K562 (cell line): ENCODE data around the gene SLC5A6. TPM values are rescaled to one million over a fixed set of nuclear protein-coding genes. Genes with fewer than 3 reads are reported as not detected.
A peak's percentile ranks its signal among the peaks of the same experiment; 100 is the strongest.

ENCODE experiments used
- ELF4 ChIP-seq: fragments of 450-650 bp; formaldehyde crosslinking; IDR thresholded peaks from 2 replicates; pipeline ENCODE4 v1.4.0; 2022; ENCODE audit warnings: missing genetic modification characterization
- EP400 ChIP-seq: fragments of 450-650 bp; IDR thresholded peaks from 2 replicates; pipeline ENCODE4 v1.6.1; 2017; ENCODE audit warnings: antibody characterized with exemption, mild to moderate bottlenecking, moderate library complexity
- FUS ChIP-seq: fragments of 200-400 bp; formaldehyde crosslinking; optimal IDR thresholded peaks from 2 replicates; pipeline ENCODE3; 2017; ENCODE audit warnings: low read depth, low read length
- HCFC1 ChIP-seq: IDR thresholded peaks from 2 replicates; pipeline ENCODE4 v1.6.1; 2012; ENCODE audit warnings: low read depth, low read length, improper control_type of control experiment
- MTA2 ChIP-seq: fragments of 450-650 bp; IDR thresholded peaks from 2 replicates; pipeline ENCODE4 v1.6.1; 2016; ENCODE audit warnings: low read depth
- NFRKB ChIP-seq: fragments of 450-650 bp; IDR thresholded peaks from 2 replicates; pipeline ENCODE4 v1.6.1; 2016; ENCODE audit warnings: low read depth
- NR1H2 ChIP-seq: sonication (generic); formaldehyde crosslinking; IDR thresholded peaks from 2 replicates; pipeline ENCODE4 v1.4.0; 2020; ENCODE audit warnings: mild to moderate bottlenecking, missing genetic modification reagents
- PTBP1 ChIP-seq: fragments of 200-400 bp; formaldehyde crosslinking; IDR thresholded peaks from 2 replicates; pipeline ENCODE4 v1.6.1; 2017; ENCODE audit warnings: low read depth, low read length
- TEAD1 ChIP-seq, 2 experiments: fragments of 450-650 bp in 1 of 2; sonication (generic) in 1 of 2; formaldehyde crosslinking; IDR thresholded peaks; 2 replicates each; pipeline versions ENCODE4 v1.4.0 to v1.8.0; 2020 to 2022; ENCODE audit warnings: mild to moderate bottlenecking in 2 of 2, missing genetic modification reagents in 1 of 2
- VEZF1 ChIP-seq: fragments of 200-800 bp; sonication (Bioruptor generic); IDR thresholded peaks from 2 replicates; pipeline ENCODE4 v1.6.1; 2017; ENCODE audit warnings: missing genetic modification characterization, missing compliant biosample characterization
- YBX1 ChIP-seq: fragments of 450-650 bp; IDR thresholded peaks from 2 replicates; pipeline ENCODE4 v1.7.1; 2016; ENCODE audit warnings: mild to moderate bottlenecking
- polyA plus RNA-seq, 8 experiments: library from polyadenylated mRNA; depleted of rRNA in 4 of 8; stranded (reverse) in 5 of 8; unstranded in 3 of 8; fragments of >200 nt; fragmentation: Nextera tagmentation in 2 of 8; fragmentation: Illumina TruSeq in 1 of 8; extraction: Ambion mirVana in 2 of 8; extraction: Trizol in 1 of 8; gene quantifications; 2 replicates each; pipeline versions ENCODE4 v1.2.1 to v1.2.3, GENCODE V29; 2011 to 2014; ENCODE audit warnings: inconsistent platforms in 1 of 8, missing spikeins in 1 of 8
- total RNA-seq, 7 experiments: library from RNA; depleted of rRNA in 6 of 7; stranded (reverse); fragments of >200 nt in 6 of 7; fragmentation: Illumina TruSeq in 2 of 7; extraction: Trizol in 2 of 7; gene quantifications; 2 replicates each; pipeline versions ENCODE4 v1.2.1 to v1.2.3, GENCODE V29; 2011 to 2021; ENCODE audit warnings: low replicate concordance in 1 of 7
- TF ChIP-seq, protein P1 (sequence below): fragments of 250-450 bp; sonication (Bioruptor Pico); IDR thresholded peaks from 2 replicates; pipeline ENCODE4 v1.8.0; 2021; ENCODE audit warnings: moderate library complexity, mild to moderate bottlenecking, inconsistent platforms
- TF ChIP-seq, protein P2 (sequence below), 2 experiments: IDR thresholded peaks; 2 replicates each; pipeline ENCODE4 v1.6.1; 2012; ENCODE audit warnings: improper control_type of control experiment in 2 of 2, low read depth in 2 of 2, low read length in 2 of 2, borderline replicate concordance in 1 of 2

The SLC5A6 gene
- total and polyA plus RNA-seq, 9 of the 15 experiments (the other 6 are each of a cell fraction or from before 2014, with no cell fraction given): 32.6 to 137 (median 107) TPM

DNA sequence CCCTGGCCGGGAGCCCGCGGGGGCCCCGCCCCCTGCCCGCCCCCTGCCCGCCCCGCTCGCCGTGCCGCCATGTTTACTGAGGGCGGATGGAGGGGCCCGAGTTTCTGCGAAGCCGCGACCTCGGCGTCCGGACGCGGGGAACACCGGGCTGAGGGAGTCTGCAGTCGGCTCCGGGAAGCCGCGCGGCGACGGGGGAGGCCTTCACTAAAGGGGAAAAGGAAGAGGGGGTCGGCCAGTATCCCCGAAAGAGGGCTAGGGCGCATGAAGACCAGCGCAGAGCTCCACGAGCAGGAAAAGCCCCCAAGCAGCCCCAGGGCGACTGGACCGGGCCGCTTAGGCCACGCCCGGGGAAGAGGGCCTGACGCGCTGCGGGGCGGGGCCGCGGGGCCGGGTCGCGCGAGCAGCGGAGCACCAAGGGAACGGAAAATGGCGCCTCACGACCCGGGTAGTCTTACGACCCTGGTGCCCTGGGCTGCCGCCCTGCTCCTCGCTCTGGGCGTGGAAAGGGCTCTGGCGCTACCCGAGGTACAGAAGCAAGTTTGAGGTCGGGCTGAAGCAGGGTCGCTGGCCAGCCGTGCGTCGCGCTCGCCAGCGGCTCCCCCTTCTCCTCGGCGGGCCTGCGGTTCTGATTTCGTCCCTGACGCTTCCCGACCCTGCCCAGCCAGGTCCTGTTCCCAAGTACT is at the start of gene SLC5A6, which contains the start of gene ATRAID (continued):
- TF ChIP-seq TEAD1 (CRISPR knock-in tag; IDR thresholded peaks at IDR 0.05): 0 out of 4 replicates have a peak, but pooled peaks of 1 of the 2 experiments have one; percentile 15
- peak; percentile 92; the same call in 1 of the 2 replicates for TF ChIP-seq NR1H2 (CRISPR knock-in tag)
- TF ChIP-seq YBX1: no peak
- TF ChIP-seq VEZF1 (CRISPR knock-in tag): peak; percentile 86
- TF ChIP-seq MTA2: no peak
- peak; percentile 87 for TF ChIP-seq NFRKB
- TF ChIP-seq HCFC1: peak; percentile 74
- TF ChIP-seq, protein P1, sequence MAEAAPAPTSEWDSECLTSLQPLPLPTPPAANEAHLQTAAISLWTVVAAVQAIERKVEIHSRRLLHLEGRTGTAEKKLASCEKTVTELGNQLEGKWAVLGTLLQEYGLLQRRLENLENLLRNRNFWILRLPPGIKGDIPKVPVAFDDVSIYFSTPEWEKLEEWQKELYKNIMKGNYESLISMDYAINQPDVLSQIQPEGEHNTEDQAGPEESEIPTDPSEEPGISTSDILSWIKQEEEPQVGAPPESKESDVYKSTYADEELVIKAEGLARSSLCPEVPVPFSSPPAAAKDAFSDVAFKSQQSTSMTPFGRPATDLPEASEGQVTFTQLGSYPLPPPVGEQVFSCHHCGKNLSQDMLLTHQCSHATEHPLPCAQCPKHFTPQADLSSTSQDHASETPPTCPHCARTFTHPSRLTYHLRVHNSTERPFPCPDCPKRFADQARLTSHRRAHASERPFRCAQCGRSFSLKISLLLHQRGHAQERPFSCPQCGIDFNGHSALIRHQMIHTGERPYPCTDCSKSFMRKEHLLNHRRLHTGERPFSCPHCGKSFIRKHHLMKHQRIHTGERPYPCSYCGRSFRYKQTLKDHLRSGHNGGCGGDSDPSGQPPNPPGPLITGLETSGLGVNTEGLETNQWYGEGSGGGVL: no peak
- peak; percentile 90 for TF ChIP-seq EP400
- no peak for TF ChIP-seq ELF4 (CRISPR knock-in tag)
- peak; percentile 56 for TF ChIP-seq FUS
- TF ChIP-seq, protein P2, sequence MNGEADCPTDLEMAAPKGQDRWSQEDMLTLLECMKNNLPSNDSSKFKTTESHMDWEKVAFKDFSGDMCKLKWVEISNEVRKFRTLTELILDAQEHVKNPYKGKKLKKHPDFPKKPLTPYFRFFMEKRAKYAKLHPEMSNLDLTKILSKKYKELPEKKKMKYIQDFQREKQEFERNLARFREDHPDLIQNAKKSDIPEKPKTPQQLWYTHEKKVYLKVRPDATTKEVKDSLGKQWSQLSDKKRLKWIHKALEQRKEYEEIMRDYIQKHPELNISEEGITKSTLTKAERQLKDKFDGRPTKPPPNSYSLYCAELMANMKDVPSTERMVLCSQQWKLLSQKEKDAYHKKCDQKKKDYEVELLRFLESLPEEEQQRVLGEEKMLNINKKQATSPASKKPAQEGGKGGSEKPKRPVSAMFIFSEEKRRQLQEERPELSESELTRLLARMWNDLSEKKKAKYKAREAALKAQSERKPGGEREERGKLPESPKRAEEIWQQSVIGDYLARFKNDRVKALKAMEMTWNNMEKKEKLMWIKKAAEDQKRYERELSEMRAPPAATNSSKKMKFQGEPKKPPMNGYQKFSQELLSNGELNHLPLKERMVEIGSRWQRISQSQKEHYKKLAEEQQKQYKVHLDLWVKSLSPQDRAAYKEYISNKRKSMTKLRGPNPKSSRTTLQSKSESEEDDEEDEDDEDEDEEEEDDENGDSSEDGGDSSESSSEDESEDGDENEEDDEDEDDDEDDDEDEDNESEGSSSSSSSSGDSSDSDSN (IDR thresholded peaks at IDR 0.05; ENCODE audit: borderline replicate concordance in 1 of 2, low read depth in 2 of 2, low read length in 2 of 2): peak in 1 of 2 experiments; percentile 78; a peak in 2 of 4 replicates
- no peak for TF ChIP-seq PTBP1
